COR-L47 (cell line): ENCODE data around the gene ZNF607.
"Not testable (repeated sequence)": the region's sequence is repeated elsewhere in the genome, so short reads cannot be mapped to it uniquely, and the experiment has no call there.

Experiments used
- DNase-seq: peaks from one replicate; lab custom pipeline; 2025; lab: John Stamatoyannopoulos, UW

Gene ZNF607

DNA sequence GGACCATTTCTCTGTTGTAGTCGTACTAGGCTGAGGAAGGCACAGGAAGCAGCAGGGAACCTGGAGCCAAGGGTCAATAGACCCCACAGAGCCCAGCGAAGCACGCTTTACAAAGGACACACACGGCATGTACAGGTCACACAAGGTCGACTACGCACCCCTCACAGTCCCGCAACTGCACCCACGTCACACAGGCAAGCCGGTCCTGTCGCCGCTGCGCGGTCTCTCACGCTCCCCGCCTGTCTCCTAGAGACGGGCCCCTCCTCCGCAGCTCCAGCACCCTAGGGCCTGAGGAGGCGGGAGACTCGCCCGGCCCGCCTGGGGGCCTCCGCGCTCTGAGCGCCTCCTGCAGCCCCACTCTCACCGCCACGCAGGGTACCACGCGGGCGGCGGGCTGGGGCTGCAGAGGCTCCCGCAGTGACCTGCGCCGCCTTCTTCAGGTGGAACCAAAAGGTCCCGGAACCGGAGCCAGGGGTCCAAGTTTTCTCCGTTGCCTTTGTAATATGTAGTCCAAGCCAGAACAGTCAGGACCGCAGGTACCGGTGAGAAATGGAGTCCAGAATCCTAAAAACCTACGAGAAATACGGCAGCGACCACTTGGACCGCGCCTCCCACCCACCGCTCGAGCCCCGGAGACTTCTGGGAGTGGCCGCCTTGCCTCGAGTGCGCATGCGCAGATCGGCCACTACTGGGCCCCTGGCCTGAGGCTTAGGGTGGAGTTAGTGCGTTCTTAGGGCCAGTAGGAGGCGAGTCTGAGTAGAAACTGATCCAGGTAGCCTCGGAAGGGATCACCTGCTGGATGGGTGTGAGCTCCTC, at the start of gene ZNF607:
Gene ZNF607 (minus strand): TSS at position 651 of the 816 bp plus-strand sequence. CDS start 8,143 bp downstream, outside the sequence.
- DNase-seq: peak; percentile 95

DNA sequence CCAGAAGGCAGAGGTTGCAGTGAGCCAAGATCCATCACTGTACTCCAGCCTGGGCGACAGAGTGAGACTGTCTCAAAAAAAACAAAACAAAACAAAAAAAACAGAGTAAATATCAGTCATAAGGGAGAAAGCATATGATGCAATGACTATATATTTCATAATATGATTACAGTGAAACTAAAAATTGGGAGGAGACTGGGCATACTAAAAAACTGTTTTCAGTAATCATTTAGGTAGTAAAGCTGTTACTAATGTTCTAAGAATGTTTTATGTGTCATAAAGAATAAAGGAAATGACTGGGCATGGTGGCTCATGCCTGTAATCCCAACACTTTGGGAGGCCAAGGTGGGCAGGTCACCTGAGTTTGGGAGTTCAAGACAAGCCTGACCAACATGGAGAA, 43.9 kb upstream of the ZNF607 start:
- DNase-seq: no peak

DNA sequence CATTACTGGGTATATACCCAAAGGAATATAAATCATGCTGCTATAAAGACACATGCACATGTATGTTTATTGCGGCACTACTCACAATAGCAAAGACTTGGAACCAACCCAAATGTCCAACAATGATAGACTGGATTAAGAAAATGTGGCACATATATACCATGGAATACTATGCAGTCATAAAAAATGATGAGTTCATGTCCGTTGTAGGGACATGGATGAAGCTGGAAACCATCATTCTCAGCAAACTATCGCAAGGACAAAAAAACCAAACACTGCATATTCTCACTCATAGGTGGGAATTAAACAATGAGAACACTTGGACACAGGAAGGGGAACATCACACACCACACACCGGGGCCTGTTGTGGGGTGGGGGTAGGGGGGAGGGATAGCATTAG, 38.1 kb upstream of the ZNF607 start:
- not testable (repeated sequence) for DNase-seq

DNA sequence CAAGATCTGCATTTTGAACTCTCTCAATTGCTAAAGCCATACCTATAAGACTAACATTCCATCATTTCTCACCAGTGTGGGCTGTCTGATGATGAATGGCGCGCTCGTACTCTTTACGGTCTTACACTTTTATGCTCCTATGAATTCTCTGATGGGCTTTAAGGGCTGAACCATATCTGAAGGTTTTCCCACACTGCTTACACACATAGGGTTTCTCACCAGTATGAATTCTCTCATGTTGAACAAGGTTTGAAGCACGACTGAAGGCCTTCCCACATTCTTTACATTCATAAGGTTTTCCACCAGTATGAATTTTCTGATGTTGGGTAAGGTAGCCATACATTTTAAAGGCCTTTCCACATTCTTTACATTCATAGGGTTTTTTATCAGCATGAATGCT, 18.8 kb upstream of the ZNF607 start:
- DNase-seq: no peak

DNA sequence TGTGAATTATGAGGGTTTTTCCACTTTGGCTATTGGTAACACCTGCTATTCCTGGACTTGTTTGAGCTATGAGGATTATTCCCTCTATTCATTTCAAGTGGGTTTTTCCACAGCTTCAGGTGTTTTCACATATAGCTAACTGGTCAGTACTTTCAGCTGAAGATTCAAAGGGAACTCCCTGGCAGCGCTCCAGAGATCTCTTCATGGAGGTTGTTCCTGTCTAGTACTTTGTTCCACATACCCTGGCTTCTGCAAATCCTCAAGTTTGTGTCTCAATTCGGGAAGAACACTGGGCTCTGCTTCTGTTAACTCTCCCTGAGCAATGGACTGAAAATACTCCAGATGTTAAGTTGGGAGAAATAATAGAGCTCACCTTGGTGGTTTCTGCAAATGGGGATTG, 5.6 kb upstream of the ZNF607 start:
- DNase-seq: no peak

DNA sequence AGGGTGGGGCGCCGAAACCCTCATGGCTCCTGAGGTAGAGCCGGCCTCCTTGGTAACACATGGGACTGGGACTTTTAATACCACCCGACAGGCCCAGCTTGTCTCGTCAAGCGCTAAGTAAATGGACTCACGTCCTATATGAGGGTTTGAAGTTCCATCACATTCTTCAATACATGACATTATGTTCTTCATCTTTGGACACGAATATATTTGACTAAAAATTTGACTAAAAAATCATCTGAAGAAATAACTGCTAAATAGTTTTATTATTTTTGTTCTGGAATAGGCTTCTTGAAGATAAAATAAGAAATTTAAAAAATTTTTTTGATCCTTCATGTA, 335 bp upstream of the ZNF607 start:
- DNase-seq: no peak

DNA sequence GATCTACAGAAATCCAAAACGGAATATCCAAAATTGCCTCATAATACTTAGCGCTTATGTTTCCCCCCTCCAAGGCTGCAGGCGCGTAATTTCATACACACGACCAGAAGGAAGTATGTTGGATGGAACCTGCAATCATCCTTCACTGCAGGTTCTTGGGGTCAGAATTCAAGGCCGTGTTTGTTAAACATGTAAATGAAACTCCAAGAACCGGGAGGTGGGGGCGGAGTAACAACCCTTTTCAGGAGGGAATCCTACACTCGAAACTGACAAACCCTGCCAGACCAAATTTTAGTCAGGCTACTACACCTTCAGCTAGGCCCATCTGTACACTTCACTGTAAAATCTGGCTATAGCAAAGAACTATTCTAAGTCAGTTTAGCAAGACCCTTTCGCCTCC, 1.3 kb downstream of the ZNF607 start:
- no peak for DNase-seq

DNA sequence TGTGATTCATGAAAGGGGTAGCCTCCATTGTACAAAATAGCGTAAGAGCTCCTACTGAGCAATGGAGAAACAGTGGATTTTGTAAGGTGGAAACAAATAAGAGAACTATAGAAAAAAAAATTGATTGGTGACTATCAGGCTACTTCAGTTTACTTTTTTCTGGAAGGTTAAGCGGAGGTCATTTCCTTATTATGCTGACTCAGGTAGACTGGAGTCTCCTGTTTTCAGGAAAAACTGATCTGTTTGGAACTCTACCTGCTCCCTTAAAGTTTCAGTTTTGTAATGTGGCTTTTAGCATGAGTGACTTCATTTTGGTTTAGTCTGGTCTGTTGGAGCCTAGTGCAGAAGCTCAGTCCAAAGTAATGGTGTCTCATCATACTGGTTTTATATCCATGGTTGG, 3.4 kb downstream of the ZNF607 start:
- no peak for DNase-seq

DNA sequence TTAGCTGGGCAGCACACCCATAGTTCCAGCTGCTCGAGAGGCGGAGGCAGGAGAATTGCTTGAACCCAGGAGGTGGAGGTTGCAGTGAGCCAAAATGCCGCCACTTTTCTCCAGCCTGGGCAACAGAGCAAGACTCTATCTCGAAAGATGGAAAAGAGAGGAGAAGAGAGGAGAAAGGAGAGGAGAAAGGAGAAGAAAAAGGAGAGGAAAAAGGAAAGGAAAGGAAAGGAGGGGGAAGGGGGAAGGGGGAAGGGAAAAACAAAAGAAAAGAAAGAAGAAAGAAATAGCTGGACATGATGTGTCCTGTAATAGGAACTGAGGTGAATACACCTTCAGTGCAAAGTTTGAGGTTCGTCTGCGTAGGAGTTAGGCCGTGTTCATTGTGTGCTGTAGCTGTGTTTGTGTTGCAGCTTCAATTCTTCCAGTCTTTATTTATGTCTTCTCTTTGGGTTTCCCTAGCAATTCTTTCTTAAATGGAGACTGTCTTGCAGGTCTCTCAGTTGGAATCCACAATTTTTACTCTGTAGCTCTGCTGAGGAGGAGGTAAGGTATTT, 13.4 kb downstream of the ZNF607 start:
- DNase-seq: no peak

DNA sequence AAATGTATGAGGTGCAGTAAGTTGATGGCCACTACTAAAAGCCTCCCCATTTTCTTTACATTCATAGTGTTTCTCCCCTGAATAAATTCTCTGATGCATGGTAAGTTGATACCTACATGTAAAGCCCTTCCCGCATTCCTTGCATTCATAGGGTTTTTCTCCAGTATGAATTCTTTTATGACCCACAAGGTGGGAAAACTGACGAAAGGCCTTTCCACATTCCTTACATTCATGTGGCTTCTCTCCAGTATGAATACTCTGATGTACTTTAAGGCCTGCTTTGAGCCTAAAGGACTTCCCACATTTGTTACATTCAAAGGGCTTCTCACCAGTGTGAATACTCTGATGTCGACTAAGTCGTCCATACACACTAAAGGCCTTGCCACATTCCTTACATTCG, 20.5 kb downstream of the ZNF607 start:
- no peak for DNase-seq

DNA sequence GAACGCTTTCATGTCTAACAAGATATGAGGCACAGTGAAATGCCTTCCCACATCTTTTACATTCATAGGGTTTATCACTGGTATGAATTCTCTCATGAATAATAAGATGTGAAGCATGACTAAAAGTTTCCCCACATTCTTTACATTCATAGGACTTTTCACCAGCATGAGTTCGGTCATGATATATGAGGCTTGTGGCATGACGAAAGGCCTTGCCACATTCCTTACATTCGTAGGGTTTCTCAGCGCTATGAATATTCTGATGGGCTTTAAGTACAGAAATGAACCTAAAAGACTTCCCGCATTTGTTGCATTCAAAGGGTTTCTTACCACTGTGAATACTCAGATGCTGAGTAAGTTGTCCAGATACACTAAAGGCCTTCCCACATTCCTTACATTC, 21.3 kb downstream of the ZNF607 start:
- DNase-seq: no peak

DNA sequence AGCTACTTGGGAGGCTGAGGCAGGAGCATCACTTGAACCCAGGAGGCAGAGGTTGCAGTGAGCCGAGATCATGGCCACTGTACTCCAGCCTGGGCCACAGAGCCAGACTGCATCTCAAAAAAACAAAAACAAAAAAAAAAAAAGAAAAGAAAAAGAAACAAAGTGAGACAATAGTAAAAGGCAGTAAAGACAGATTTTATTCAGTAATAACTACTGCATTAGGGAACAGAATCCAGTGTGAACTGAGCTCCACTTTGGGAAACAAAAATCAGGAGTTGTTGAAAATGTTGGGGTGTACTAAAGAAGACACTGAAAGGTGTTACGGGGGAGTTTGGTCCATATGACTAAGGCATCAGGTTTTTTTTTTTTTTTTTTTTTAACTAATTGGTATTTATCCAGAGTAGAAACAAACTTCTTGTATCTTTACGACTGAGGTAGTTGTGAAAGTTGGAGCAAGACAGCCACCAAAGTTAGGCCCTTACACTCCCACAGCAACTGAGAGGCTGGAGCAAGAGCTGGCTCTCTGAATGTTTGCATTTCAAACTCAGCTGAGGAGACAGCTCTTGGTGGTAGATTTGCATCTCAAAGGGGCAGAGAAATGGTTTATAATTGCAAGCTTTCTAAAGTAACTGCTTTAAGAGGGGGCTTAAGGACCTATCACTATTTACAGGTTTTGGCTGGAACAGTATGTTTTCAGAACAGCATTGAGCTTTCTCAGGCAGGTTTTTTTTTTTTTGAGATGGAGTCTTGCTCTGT, 24.2 kb downstream of the ZNF607 start:
- no peak for DNase-seq

DNA sequence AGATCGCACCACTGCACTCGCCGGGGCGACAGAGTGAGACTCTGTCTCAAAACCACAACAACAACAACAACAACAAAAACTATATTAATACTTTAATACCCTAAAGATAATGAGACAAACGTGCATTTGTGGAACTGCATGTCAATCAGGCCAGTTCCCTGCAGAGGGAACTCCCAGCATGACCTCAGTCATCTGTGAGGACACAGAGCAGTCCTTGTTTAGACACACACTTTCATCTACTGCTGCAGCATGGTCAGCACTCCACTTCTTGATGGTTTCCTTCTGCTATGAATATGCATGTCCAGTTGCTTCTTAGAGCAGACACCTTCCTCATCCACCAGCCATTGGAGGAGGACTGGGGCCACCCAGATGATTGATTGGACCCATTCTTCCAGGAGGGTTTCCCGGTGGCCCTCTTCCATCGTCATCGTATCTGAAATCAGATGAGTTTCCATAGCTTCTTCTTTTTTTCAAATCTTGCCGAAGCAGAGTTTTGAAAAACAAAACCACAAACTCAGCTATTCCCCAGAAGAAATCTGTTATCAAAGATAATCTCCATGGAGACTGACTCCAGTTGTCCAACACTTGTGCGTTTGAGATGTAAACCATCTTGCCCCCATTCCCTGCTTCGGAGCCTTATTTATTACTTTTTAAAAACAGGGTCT, 26.5 kb downstream of the ZNF607 start:
- DNase-seq: no peak

DNA sequence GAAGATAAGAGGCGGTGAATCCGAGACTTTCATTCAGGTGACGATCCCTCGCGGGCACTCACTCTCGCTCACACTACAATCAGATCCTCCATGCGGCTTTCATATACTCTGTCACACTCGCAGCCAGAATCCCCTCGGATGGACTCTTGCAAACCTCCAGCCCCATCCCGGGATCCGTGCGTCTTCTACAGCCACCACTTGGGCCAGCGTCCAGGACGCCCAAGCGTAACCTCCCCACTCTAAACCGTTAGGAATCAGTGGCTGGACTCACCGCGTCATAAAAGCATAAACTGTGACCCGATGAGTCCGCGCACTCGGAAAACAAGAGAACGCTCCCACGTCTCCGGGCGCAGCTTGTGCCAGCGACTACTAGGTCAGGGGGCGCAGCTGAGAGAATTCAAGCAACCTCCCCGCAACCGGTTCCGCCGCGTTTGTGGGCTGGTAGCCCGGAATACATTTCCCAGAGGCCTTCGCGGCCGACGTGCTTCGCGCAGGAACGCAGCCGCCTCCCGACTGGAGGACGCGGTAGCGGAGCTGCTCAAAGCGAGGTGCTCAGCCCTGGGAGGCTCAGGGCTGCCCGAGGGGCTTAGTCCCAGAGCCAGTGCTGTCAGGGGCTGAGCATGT, 27.6 kb downstream of the ZNF607 start:
- no peak for DNase-seq

DNA sequence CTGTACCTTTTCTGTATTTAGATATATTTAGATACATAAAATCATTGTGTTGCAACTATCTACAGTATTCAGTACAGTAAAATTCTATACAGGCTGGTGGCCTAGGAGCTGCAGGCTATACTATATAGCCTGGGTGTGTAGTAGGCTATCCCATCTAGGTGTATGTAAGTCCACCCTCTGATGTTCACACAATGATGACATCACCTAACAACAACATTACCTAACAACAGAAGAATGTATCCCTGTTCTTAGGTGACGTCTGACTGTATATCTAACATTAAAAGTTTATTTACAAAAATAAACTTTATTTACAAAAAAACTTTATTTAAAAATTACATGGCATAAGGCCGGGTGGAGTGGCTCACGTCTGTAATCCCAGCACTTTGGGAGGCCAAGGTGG, 36.0 kb downstream of the ZNF607 start:
- no peak for DNase-seq

DNA sequence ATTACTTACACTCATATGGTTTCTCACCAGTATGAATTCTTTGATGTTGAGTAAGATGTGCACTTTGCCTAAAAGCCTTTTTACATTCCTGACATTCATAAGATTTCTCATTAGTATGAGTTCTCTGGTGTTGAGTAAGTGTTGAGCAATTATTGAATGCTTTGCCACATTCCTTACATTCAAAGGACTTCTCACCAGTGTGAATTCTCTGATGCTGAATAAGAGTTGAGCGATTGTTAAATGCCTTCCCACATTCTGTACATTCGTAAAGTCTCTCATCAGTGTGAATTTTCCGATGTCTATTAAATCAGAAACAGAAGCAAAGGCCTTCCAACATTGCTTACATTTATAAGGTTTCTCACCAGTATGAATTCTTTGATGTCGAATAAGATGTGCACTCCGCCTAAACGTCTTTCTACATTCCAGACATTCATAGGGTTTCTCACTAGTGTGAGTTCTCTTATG, 50.1 kb downstream of the ZNF607 start:
- DNase-seq: no peak

DNA sequence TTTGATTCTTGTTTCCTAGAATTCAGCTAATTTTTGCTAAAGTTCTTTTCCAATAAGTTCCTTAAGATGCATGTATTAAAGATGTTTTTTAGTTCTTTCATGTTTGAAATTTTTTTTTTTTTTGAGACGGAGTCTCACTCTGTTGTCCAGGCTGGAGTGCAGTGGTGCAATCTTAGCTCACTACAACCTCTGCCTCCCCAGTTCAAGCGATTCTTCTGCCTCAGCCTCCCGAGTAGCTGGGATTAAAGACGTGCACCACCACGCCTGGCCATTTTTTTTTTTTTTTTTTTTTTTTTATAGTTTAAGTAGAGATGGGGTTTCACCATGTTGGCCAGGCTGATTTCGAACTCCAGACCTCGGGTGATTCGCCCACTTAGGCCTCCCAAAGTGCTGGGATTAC, 62.4 kb downstream of the ZNF607 start:
- DNase-seq: not testable (repeated sequence)

DNA sequence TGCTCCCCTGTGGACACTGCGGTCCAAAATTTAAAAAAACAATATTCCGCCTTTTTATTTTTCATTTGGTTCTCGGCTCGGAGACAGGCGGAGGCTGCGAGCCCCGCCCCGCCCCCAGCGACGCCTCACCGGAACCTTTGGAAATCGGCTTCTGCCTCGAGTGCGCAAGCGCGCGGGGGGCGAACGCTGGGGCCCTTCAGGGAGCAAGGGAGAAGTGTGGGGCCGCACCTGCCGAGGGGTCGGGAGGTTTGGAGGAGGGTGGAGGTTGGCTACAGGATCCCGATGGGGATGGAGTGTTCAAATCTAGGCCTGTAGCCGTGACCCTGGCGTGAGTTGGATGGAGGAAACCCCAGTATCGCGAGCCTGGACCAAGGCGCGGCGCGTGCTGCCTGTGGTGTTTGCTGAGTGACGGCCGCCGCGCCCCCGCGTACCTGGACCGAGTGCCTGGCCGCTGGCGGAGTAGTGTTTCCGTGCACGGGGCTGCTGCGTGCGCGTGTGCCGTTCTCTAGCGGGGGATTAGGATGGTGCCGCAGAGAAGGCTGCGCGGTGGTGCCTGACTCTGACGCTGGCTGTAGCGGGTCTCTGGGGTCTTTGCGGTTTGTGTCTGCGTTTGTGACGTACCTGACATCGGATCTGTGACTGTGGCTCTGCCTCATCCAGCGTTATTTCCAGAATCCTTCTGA, 63.7 kb downstream of the ZNF607 start:
- DNase-seq: peak; percentile 86

DNA sequence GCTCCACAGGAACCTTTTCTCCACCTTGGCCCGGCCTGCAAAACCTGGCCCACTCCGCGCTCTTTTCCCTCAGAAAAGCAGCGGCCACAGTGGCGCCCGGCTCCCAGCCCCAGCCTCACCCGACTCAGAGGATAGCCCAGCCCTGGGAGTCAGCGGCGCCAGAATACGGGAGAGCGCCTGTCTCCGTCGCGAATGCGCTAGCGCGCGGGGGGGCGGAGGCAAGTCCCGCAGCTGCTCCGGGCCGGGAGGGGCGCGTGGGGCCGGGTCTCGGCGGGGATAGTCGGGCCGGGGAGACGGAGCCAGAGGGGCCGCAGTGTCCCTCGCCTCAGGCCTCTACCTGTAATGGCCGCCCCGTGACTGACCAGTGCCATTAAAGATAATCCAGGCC, 64.3 kb downstream of the ZNF607 start, which contains the start of gene ZFP30:
Gene ZFP30 (minus strand): TSS at position 165 of the 388 bp plus-strand sequence. CDS start 7,643 bp downstream, outside the sequence.
- DNase-seq: peak; percentile 91

DNA sequence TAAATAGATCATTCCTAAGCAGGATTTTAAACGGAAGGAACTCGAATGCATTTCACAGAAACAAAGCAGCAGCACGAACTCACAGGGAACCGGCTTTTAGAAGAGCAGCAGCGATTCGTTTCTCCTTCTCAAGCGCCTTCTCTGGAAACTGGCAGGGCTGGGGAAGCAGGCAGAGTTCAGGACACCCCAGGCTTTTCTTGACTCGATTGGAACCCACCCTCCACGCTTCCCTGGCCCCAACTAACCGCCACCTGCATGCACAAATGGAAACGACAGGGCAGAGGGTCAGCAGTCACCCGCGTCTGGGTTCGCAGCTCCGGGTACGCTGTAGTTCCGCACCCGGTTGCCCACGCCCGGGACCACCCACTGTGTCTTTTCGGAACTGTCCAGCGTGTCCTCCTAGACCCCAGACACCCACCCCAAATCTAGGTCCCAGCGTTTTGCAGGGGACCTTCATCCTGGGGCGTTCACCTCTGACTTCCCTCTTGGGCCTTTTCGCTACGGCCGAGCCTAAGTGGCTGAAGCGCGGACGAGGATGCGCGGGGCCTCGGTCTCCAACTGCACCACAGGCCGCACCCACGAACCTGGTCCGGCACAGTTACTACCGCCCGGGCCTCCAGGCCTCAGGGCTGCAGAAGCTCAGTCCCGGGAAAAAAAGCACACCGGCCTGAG, 64.8 kb downstream of the ZNF607 start:
- DNase-seq: peak; percentile 63

DNA sequence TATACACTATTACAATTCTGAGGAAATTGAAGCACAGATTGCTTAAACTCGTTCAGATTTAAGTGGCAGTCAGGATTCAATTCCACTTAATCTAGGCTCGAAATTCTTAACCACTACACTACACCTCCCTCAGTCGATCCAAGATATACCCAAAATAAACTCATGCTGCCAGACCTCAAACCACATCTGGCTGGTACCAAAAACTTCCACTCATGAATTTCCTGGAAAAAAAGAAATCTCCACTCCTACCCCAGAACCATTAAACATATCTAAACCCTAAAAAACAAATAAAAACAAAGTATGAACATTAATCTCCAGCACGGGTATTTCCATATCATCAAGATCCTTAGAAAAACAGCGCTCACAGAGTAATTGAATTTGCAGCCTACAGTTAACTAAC, 65.4 kb downstream of the ZNF607 start:
- DNase-seq: no peak
